Esophagus muscularis mucosa (tissue), 3 donors: ENCODE results near the gene PTGES3.

Experiments
- POLR2A ChIP-seq: fragments of 450-650 bp; IDR thresholded peaks from one replicate; pipeline ENCODE4 v1.6.1; 2017; ENCODE audit warnings: antibody characterized with exemption, moderate library complexity, mild to moderate bottlenecking, low read depth
- TF ChIP-seq, protein P1 (sequence below), 3 experiments: fragments of 200-600 bp in 2 of 3; fragments of 450-650 bp in 1 of 3; sonication (generic) in 2 of 3; IDR thresholded peaks; one replicate each; pipeline ENCODE4 v1.5.1; 2017 to 2019; ENCODE audit warnings: antibody characterized with exemption in 3 of 3, mild to moderate bottlenecking in 2 of 3, moderate library complexity in 1 of 3

- TF ChIP-seq, protein P1, sequence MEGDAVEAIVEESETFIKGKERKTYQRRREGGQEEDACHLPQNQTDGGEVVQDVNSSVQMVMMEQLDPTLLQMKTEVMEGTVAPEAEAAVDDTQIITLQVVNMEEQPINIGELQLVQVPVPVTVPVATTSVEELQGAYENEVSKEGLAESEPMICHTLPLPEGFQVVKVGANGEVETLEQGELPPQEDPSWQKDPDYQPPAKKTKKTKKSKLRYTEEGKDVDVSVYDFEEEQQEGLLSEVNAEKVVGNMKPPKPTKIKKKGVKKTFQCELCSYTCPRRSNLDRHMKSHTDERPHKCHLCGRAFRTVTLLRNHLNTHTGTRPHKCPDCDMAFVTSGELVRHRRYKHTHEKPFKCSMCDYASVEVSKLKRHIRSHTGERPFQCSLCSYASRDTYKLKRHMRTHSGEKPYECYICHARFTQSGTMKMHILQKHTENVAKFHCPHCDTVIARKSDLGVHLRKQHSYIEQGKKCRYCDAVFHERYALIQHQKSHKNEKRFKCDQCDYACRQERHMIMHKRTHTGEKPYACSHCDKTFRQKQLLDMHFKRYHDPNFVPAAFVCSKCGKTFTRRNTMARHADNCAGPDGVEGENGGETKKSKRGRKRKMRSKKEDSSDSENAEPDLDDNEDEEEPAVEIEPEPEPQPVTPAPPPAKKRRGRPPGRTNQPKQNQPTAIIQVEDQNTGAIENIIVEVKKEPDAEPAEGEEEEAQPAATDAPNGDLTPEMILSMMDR (IDR thresholded peaks at IDR 0.05): peak; percentile 42 to 52 (median 51)
- no peak for TF ChIP-seq POLR2A
Measured at GRCh38 chr12:56634837-56635791, 53.0 kb downstream of the PTGES3 start.
